HepG2 (cell line): ENCODE measurements around the gene EFEMP2. TPM values are rescaled to one million over a fixed set of nuclear protein-coding genes. Genes with fewer than 3 reads are reported as not detected.

Experiments used
- polyA plus RNA-seq, 8 experiments: library from polyadenylated mRNA; depleted of rRNA in 3 of 8; stranded (reverse) in 7 of 8; unstranded in 1 of 8; fragments of >200 nt; fragmentation: Illumina TruSeq in 4 of 8; extraction: Trizol in 4 of 8; gene quantifications; 2 replicates each; pipeline versions ENCODE4 v1.2.1 to v1.2.3, GENCODE V29; 2011 to 2016; ENCODE audit warnings: low read depth in 4 of 8, missing spikeins in 1 of 8, mixed read lengths in 1 of 8; ENCODE audit not compliant: insufficient read depth in 1 of 8
- total RNA-seq, 5 experiments: library from RNA; depleted of rRNA; stranded (reverse); fragments of >200 nt; fragmentation: Illumina TruSeq; extraction: Trizol; gene quantifications; 2 replicates each; pipeline ENCODE4 v1.2.3, GENCODE V29; 2016; ENCODE audit warnings: low read depth in 1 of 5

Gene EFEMP2
- total and polyA plus RNA-seq, 2 of the 13 experiments (the other 11 are each of a cell fraction or from before 2014, with no cell fraction given): 7.4 to 29.7 TPM

Other genes starting within 250 kb of the EFEMP2 start
- gene SIPA1, start 234.7 kb downstream of the EFEMP2 start, total RNA-seq (2016; rRNA removed; fragmentation: Illumina TruSeq; extraction: Trizol): 5.4 and 5.8 TPM in 2 replicates
- gene SIPA1, start 234.7 kb downstream of the EFEMP2 start, polyA plus RNA-seq (2011; rRNA removed): 7.7 and 9.1 TPM in 2 replicates
- gene RELA, start 209.9 kb downstream of the EFEMP2 start, total RNA-seq (2016; rRNA removed; fragmentation: Illumina TruSeq; extraction: Trizol): 18.7 and 21.4 TPM in 2 replicates
- 40.5 and 51.0 TPM in 2 replicates for gene RELA, start 209.9 kb downstream of the EFEMP2 start, polyA plus RNA-seq (2011; rRNA removed)
- gene KAT5, start 160.5 kb downstream of the EFEMP2 start, total RNA-seq (2016; rRNA removed; fragmentation: Illumina TruSeq; extraction: Trizol): 45.4 and 48.3 TPM in 2 replicates
- 34.4 and 35.2 TPM in 2 replicates for gene KAT5, start 160.5 kb downstream of the EFEMP2 start, polyA plus RNA-seq (2011; rRNA removed)
- gene RNASEH2C, start 152.0 kb downstream of the EFEMP2 start, total RNA-seq (2016; rRNA removed; fragmentation: Illumina TruSeq; extraction: Trizol): 50.9 and 65.1 TPM in 2 replicates
- 24.6 and 27.4 TPM in 2 replicates for gene RNASEH2C, start 152.0 kb downstream of the EFEMP2 start, polyA plus RNA-seq (2011; rRNA removed)
- gene AP5B1, start 91.8 kb downstream of the EFEMP2 start, total RNA-seq (2016; rRNA removed; fragmentation: Illumina TruSeq; extraction: Trizol): 3.8 and 4.4 TPM in 2 replicates
- 1.7 and 2.8 TPM in 2 replicates for gene AP5B1, start 91.8 kb downstream of the EFEMP2 start, polyA plus RNA-seq (2011; rRNA removed)
- not detected in 2 replicates for gene OVOL1, start 85.7 kb downstream of the EFEMP2 start, total RNA-seq (2016; rRNA removed; fragmentation: Illumina TruSeq; extraction: Trizol)
- gene OVOL1, start 85.7 kb downstream of the EFEMP2 start, polyA plus RNA-seq (2011; rRNA removed): 0.01 and 0.04 TPM in 2 replicates
- 0.09 TPM in 1 of 2 replicates, not detected in the other for gene SNX32, start 38.8 kb downstream of the EFEMP2 start, total RNA-seq (2016; rRNA removed; fragmentation: Illumina TruSeq; extraction: Trizol)
- 0.29 and 0.34 TPM in 2 replicates for gene SNX32, start 38.8 kb downstream of the EFEMP2 start, polyA plus RNA-seq (2011; rRNA removed)
- 383 and 458 TPM in 2 replicates for gene CFL1, start 14.6 kb downstream of the EFEMP2 start, total RNA-seq (2016; rRNA removed; fragmentation: Illumina TruSeq; extraction: Trizol)
- 347 and 379 TPM in 2 replicates for gene CFL1, start 14.6 kb downstream of the EFEMP2 start, polyA plus RNA-seq (2011; rRNA removed)
- 13.2 and 25.6 TPM in 2 replicates for gene MUS81, start 12.4 kb downstream of the EFEMP2 start, total RNA-seq (2016; rRNA removed; fragmentation: Illumina TruSeq; extraction: Trizol)
- 30.2 and 43.6 TPM in 2 replicates for gene MUS81, start 12.4 kb downstream of the EFEMP2 start, polyA plus RNA-seq (2011; rRNA removed)
- not detected in 2 replicates for gene CTSW, start 7.0 kb upstream of the EFEMP2 start, total RNA-seq (2016; rRNA removed; fragmentation: Illumina TruSeq; extraction: Trizol)
- 0.09 TPM in 1 of 2 replicates, not detected in the other for gene CTSW, start 7.0 kb upstream of the EFEMP2 start, polyA plus RNA-seq (2011; rRNA removed)
- 62.1 and 66.0 TPM in 2 replicates for gene FIBP, start 15.7 kb upstream of the EFEMP2 start, total RNA-seq (2016; rRNA removed; fragmentation: Illumina TruSeq; extraction: Trizol)
- gene FIBP, start 15.7 kb upstream of the EFEMP2 start, polyA plus RNA-seq (2011; rRNA removed): 42.9 and 55.3 TPM in 2 replicates
- gene CCDC85B, start 17.9 kb upstream of the EFEMP2 start, total RNA-seq (2016; rRNA removed; fragmentation: Illumina TruSeq; extraction: Trizol): 15.7 and 19.5 TPM in 2 replicates
- 8.2 and 11.4 TPM in 2 replicates for gene CCDC85B, start 17.9 kb upstream of the EFEMP2 start, polyA plus RNA-seq (2011; rRNA removed)
- 3.1 and 4.0 TPM in 2 replicates for gene FOSL1, start 27.6 kb upstream of the EFEMP2 start, total RNA-seq (2016; rRNA removed; fragmentation: Illumina TruSeq; extraction: Trizol)
- gene FOSL1, start 27.6 kb upstream of the EFEMP2 start, polyA plus RNA-seq (2011; rRNA removed): 2.8 and 4.1 TPM in 2 replicates
- 8.4 and 10.0 TPM in 2 replicates for gene C11orf68, start 46.3 kb upstream of the EFEMP2 start, total RNA-seq (2016; rRNA removed; fragmentation: Illumina TruSeq; extraction: Trizol)
- 28.3 and 37.2 TPM in 2 replicates for gene C11orf68, start 46.3 kb upstream of the EFEMP2 start, polyA plus RNA-seq (2011; rRNA removed)
- gene DRAP1, start 46.6 kb upstream of the EFEMP2 start, total RNA-seq (2016; rRNA removed; fragmentation: Illumina TruSeq; extraction: Trizol): 31.5 and 52.3 TPM in 2 replicates
- 44.6 and 46.8 TPM in 2 replicates for gene DRAP1, start 46.6 kb upstream of the EFEMP2 start, polyA plus RNA-seq (2011; rRNA removed)
- gene TSGA10IP, start 72.7 kb upstream of the EFEMP2 start, total RNA-seq (2016; rRNA removed; fragmentation: Illumina TruSeq; extraction: Trizol): not detected in 2 replicates
- 0.07 TPM in 1 of 2 replicates, not detected in the other for gene TSGA10IP, start 72.7 kb upstream of the EFEMP2 start, polyA plus RNA-seq (2011; rRNA removed)
- gene SART1, start 88.9 kb upstream of the EFEMP2 start, total RNA-seq (2016; rRNA removed; fragmentation: Illumina TruSeq; extraction: Trizol): 18.1 and 22.5 TPM in 2 replicates
- 11.3 and 13.1 TPM in 2 replicates for gene SART1, start 88.9 kb upstream of the EFEMP2 start, polyA plus RNA-seq (2011; rRNA removed)
- gene EIF1AD, start 129.4 kb upstream of the EFEMP2 start, total RNA-seq (2016; rRNA removed; fragmentation: Illumina TruSeq; extraction: Trizol): 30.8 and 45.9 TPM in 2 replicates
- gene EIF1AD, start 129.4 kb upstream of the EFEMP2 start, polyA plus RNA-seq (2011; rRNA removed): 18.2 and 24.0 TPM in 2 replicates
- gene BANF1, start 129.7 kb upstream of the EFEMP2 start, total RNA-seq (2016; rRNA removed; fragmentation: Illumina TruSeq; extraction: Trizol): 40.5 and 45.9 TPM in 2 replicates
- 75.9 and 86.5 TPM in 2 replicates for gene BANF1, start 129.7 kb upstream of the EFEMP2 start, polyA plus RNA-seq (2011; rRNA removed)
- not detected in 2 replicates for gene CST6, start 139.2 kb upstream of the EFEMP2 start, total RNA-seq (2016; rRNA removed; fragmentation: Illumina TruSeq; extraction: Trizol)
- not detected in 2 replicates for gene CST6, start 139.2 kb upstream of the EFEMP2 start, polyA plus RNA-seq (2011; rRNA removed)
- not detected in 2 replicates for gene CATSPER1, start 153.7 kb upstream of the EFEMP2 start, total RNA-seq (2016; rRNA removed; fragmentation: Illumina TruSeq; extraction: Trizol)
- 0.04 and 0.17 TPM in 2 replicates for gene CATSPER1, start 153.7 kb upstream of the EFEMP2 start, polyA plus RNA-seq (2011; rRNA removed)
- gene GAL3ST3, start 176.4 kb upstream of the EFEMP2 start, total RNA-seq (2016; rRNA removed; fragmentation: Illumina TruSeq; extraction: Trizol): not detected in 2 replicates
- not detected in 2 replicates for gene GAL3ST3, start 176.4 kb upstream of the EFEMP2 start, polyA plus RNA-seq (2011; rRNA removed)
- 153 and 162 TPM in 2 replicates for gene SF3B2, start 179.6 kb upstream of the EFEMP2 start, total RNA-seq (2016; rRNA removed; fragmentation: Illumina TruSeq; extraction: Trizol)
- gene SF3B2, start 179.6 kb upstream of the EFEMP2 start, polyA plus RNA-seq (2011; rRNA removed): 70.0 and 70.4 TPM in 2 replicates
- gene PACS1, start 197.5 kb upstream of the EFEMP2 start, total RNA-seq (2016; rRNA removed; fragmentation: Illumina TruSeq; extraction: Trizol): 7.6 and 12.2 TPM in 2 replicates
- 8.6 and 11.9 TPM in 2 replicates for gene PACS1, start 197.5 kb upstream of the EFEMP2 start, polyA plus RNA-seq (2011; rRNA removed)